ENCODE measurements around the gene NTF4.
"Not testable (repeated sequence)": the region's sequence is repeated elsewhere in the genome, so short reads cannot be mapped to it uniquely, and the experiment has no call there.

The NTF4 gene

GRCh38 chr19:49056101-49056901, 8.3 kb downstream of the NTF4 start:
- peak; percentile 29 for DNase-seq

DNA sequence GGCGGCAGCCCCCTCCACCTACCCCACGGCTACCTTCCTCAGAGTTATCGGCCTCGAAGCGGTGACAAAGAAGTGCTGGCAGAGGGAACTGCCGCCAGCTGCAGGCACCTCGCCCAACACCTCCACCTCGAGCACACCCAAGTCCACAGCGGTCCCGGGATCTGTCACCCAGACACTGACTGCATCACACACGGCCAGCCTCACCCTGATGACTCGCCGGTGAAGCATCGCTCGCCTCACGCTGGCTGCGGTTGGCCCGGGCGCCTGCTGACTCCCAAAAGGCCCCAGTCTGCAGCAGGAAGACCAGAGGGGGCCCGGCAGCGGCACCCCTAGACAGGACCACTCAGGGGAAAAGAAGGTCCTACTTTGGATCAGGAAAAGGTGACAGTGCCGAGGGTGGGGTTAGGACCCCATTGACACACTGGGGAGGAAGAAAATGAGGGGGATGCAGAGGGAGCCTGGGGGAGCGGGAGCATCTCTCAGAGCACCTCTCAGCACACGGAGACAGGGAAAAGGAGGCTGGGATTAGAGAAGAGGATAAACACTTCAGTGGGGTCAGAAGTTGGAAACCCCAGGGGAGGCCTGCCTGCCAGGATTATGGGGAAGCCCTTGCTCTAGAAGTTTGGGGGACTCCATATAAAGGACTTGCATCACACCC, 14.1 kb downstream of the NTF4 start:
- DNase-seq: not testable (repeated sequence)

GRCh38 chr19:49049834-49050233, 14.8 kb downstream of the NTF4 start:
- not testable (repeated sequence) for DNase-seq

GRCh38 chr19:49049011-49049410, 15.6 kb downstream of the NTF4 start, which contains the start of gene CGB8:
TSS of gene CGB8 (minus strand) at chr19:49049111. CDS start at chr19:49048739, 372 bp downstream.
- DNase-seq: not testable (repeated sequence)

- not testable (repeated sequence) for DNase-seq
Observed at GRCh38 chr19:49043548-49043947, 21.1 kb downstream of the NTF4 start, which contains the start of gene CGB5. TSS of gene CGB5 (plus strand) at chr19:49043848. CDS start at chr19:49044210, 362 bp downstream.

DNA sequence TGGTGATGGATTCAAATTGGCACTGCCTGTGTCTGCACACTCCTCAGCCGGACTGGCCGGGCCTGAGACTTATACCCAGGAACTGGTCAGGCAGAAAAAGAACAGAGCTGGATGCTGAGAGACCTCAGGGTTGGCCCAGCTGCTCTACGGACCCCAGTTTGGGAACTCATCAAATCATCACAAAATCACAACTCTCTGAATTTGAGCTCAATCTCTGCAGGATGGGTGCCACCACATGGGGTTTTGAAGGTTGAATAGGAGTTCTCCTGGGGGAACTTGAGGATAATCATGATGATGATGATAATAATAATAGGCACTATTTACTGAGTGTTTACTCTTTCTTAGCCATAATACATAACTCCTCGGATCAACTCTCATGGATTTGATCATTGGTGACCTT, 22.0 kb downstream of the NTF4 start:
- not testable (repeated sequence) for DNase-seq

DNA sequence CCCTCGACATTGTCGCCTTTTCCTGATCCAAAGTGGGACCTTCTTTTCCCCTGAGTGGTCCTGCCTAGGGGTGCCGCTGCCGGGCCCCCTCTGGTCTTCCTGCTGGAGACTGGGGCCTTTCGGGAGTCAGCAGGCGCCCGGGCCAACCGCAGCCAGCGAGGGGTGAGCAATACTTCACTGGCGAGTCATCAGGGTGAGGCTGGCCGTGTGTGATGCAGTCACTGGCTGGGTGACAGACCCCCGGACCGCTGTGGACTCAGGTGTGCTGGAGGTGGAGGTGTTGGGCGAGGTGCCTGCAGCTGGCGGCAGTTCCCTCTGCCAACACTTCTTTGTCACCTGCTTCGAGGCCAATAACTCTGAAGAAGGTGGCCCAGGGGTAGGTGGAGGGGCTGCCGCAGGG, 22.4 kb downstream of the NTF4 start:
- no peak for DNase-seq

DNA sequence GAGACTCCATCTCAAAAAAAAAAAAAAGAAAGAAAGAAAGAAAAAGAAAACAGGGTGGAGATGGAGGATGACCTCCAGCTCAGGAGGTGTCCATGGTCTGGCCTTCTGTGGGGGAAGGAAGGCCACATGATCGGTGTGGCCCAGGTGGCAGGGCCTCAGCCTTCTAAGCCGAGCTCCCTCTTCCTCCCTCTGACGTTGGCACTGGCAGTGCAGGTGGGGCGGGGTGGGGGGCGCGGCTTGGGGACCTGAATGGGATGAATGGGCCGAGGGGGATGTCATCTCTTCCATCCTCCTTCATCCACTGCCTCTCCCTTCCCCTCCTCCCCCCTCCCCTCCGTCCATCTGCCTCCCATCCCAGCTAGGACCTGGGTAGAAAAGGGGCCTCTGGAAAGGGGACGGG, 24.9 kb downstream of the NTF4 start:
- DNase-seq: not testable (repeated sequence)

DNA sequence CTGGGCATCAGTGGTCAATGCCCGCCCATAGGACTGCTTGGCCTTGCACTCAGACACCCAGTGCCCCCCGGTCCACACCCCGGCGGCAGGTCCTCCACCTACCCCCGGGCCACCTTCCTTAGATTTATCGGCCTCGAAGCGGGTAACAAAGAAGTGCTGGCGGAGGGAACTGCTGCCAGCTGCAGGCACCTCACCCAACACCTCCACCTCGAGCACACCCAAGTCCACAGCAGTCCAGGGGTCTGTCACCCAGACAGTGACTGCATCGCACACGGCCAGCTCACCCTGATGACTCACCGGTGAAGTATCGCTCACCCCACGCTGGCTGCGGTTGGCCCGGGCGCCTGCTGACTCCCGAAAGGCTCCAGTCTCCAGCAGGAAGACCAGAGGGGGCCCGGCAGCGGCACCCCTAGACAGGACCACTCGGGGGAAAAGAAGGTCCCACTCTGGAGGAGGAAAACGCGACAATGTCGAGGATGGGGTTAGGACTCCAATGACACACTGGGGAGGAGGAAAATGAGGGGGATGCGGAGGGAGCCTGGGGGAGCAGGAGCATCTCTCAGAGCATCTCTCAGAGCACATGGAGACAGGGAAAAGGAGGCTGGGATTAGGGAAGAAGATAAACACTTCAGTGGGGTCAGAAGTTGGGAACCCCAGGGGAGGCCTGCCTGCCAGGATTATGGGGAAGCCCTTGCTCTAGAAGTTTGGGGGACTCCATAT, 25.9 kb downstream of the NTF4 start:
- DNase-seq: not testable (repeated sequence)

GRCh38 chr19:49038111-49038510, 26.5 kb downstream of the NTF4 start:
- not testable (repeated sequence) for DNase-seq

- DNase-seq: not testable (repeated sequence)
Observed at GRCh38 chr19:49036815-49037214, 27.8 kb downstream of the NTF4 start, which contains the start of gene CGB1. TSS of gene CGB1 (minus strand) at chr19:49036895. CDS start at chr19:49036711, 184 bp downstream.

GRCh38 chr19:49031642-49032301, 32.8 kb downstream of the NTF4 start, which contains the start of gene CGB2:
TSS of gene CGB2 (plus strand) at chr19:49031890. CDS start at chr19:49032096, 206 bp downstream.
- DNase-seq: peak; percentile 25 to 26

DNA sequence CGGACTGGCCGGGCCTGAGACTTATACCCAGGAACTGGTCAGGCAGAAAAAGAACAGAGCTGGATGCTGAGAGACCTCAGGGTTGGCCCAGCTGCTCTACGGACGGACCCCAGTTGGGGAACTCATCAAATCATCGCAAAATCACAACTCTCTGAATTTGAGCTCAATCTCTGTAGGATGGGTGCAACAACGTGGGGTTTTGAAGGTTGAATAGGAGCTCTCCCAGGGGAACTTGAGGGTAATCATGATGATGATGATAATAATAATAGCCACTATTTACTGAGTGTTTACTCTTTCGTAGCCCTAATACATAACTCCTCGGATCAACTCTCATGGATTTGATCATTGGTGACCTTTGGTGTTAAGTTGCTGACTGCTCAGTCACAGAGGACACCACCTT, 34.3 kb downstream of the NTF4 start:
- not testable (repeated sequence) for DNase-seq

DNA sequence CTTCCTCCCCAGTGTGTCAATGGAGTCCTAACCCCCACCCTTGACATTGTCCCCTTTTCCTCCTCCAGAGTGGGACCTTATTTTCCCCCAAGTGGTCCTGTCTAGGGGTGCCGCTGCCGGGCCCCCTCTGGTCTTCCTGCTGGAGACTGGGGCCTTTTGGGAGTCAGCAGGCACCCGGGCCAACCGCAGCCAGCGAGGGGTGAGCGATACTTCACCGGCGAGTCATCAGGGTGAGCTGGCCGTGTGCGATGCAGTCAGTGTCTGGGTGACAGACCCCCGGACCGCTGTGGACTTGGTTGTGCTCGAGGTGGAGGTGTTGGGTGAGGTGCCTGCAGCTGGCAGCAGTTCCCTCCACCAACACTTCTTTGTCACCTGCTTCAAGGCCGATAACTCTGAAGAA, 34.9 kb downstream of the NTF4 start:
- not testable (repeated sequence) for DNase-seq

- not testable (repeated sequence) for DNase-seq
Observed at GRCh38 chr19:49028686-49029085, 35.9 kb downstream of the NTF4 start.

GRCh38 chr19:49025599-49025998, 39.0 kb downstream of the NTF4 start:
- not testable (repeated sequence) for DNase-seq

DNA sequence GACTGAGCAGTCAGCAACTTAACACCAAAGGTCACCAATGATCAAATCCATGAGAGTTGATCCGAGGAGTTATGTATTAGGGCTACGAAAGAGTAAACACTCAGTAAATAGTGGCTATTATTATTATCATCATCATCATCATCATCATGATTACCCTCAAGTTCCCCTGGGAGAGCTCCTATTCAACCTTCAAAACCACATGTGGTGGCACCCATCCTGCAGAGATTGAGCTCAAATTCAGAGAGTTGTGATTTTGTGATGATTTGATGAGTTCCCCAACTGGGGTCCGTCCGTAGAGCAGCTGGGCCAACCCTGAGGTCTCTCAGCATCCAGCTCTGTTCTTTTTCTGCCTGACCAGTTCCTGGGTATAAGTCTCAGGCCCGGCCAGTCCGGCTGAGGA, 39.5 kb downstream of the NTF4 start:
- not testable (repeated sequence) for DNase-seq

- DNase-seq: not testable (repeated sequence)
Observed at GRCh38 chr19:49024233-49024632, 40.4 kb downstream of the NTF4 start, which contains the start of gene CGB3. TSS of gene CGB3 (minus strand) at chr19:49024333. CDS start at chr19:49023971, 362 bp downstream.

DNA sequence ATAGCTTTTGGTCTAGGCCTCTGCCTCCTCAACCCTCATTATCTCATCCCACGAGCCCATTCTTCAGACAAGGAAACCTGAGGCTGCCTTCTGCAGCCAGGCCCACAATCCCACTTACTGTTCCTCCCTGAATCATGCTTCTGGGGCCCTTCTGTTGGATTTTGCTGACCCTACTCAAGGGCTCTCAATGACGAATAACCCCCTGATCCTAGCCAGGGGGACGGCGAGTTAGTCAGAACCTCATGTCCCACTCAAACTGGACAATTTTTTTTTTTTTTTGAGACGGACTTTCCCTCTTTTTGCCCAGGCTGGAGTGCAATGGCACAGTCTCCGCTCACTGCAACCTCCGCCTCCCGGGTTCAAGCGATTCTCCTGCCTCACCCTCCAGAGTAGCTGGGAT, 42.5 kb downstream of the NTF4 start:
- no peak for DNase-seq

GRCh38 chr19:49020931-49021895, 43.4 kb downstream of the NTF4 start:
- DNase-seq: no peak

DNA sequence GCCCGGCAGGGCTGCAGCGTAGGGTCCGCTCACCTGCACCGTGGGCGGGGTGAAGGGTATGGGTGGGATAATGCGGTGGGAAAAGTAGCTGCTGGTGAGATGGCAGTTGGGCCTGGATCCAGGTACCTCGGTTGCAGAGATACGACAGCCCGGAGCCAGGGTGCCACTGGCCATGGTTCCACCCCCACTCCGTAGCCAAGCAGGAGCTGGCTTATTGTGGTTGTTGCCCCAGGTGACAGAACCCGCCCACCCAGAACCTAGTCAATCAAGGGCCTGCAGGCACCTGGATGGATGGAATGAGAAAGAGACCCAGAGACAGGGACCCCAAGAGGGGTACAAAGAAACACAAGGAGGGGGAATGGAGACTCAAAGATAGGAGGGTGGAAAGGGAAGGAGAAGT, 44.3 kb downstream of the NTF4 start:
- no peak for DNase-seq

All from activated CD4-positive, alpha-beta T cell treated with anti-CD3 and anti-CD28 coated beads, Interleukin-2, amount 50 U/mL, for 4 hours (primary cell).